DMS79 treated with DMSO at 0.1 percent for 48 hours (cell line): ENCODE data around the gene TAC3.
"Not testable (repeated sequence)": the region's sequence is repeated elsewhere in the genome, so short reads cannot be mapped to it uniquely, and the experiment has no call there.

Source experiments
- DNase-seq: peaks from one replicate; lab custom pipeline; 2025; lab: John Stamatoyannopoulos, UW

Gene TAC3

GRCh38 chr12:57016348-57016747 is at the start of gene TAC3:
TSS of gene TAC3 (minus strand) at chr12:57016529. CDS start at chr12:57015797, 732 bp downstream.
- no peak for DNase-seq

GRCh38 chr12:57063991-57064685 is 47.8 kb upstream of the TAC3 start:
- no peak for DNase-seq

- no peak for DNase-seq
Observed at GRCh38 chr12:57058454-57058853, 42.1 kb upstream of the TAC3 start.

GRCh38 chr12:57057067-57057751 is 40.9 kb upstream of the TAC3 start:
- DNase-seq: no peak

- no peak for DNase-seq
Observed at GRCh38 chr12:57055824-57056223, 39.5 kb upstream of the TAC3 start.

- not testable (repeated sequence) for DNase-seq
Observed at GRCh38 chr12:57053901-57054300, 37.6 kb upstream of the TAC3 start.

- not testable (repeated sequence) for DNase-seq
Observed at GRCh38 chr12:57053146-57053545, 36.8 kb upstream of the TAC3 start.

- no peak for DNase-seq
Observed at GRCh38 chr12:57051011-57051410, 34.7 kb upstream of the TAC3 start.

- no peak for DNase-seq
Observed at GRCh38 chr12:57049890-57050289, 33.6 kb upstream of the TAC3 start, which contains the start of gene MYO1A. TSS of gene MYO1A (minus strand) at chr12:57050129. CDS start at chr12:57048323, 1,806 bp downstream.

GRCh38 chr12:57049119-57049446 is 32.8 kb upstream of the TAC3 start:
- DNase-seq: no peak

- no peak for DNase-seq
Observed at GRCh38 chr12:57048423-57049118, 32.2 kb upstream of the TAC3 start.

GRCh38 chr12:57047981-57048380 is 31.7 kb upstream of the TAC3 start:
- DNase-seq: no peak

GRCh38 chr12:57046947-57047890 is 30.9 kb upstream of the TAC3 start:
- no peak for DNase-seq

GRCh38 chr12:57046086-57046791 is 29.9 kb upstream of the TAC3 start:
- DNase-seq: no peak

- DNase-seq: no peak
Observed at GRCh38 chr12:57044889-57045288, 28.6 kb upstream of the TAC3 start.

GRCh38 chr12:57044468-57044867 is 28.1 kb upstream of the TAC3 start:
- no peak for DNase-seq

GRCh38 chr12:57042695-57043094 is 26.4 kb upstream of the TAC3 start:
- no peak for DNase-seq

GRCh38 chr12:57040750-57041149 is 24.4 kb upstream of the TAC3 start:
- DNase-seq: no peak

GRCh38 chr12:57040211-57040610 is 23.9 kb upstream of the TAC3 start:
- no peak for DNase-seq

- no peak for DNase-seq
Observed at GRCh38 chr12:57039016-57039798, 22.9 kb upstream of the TAC3 start.
